MV-4-11 (cell line): ENCODE measurements around the gene SLC6A8.
"Not testable (repeated sequence)": the region's sequence is repeated elsewhere in the genome, so short reads cannot be mapped to it uniquely, and the experiment has no call there.

Source experiments
- DNase-seq: peaks from one replicate; lab custom pipeline; 2025; lab: John Stamatoyannopoulos, UW

Gene SLC6A8

DNA sequence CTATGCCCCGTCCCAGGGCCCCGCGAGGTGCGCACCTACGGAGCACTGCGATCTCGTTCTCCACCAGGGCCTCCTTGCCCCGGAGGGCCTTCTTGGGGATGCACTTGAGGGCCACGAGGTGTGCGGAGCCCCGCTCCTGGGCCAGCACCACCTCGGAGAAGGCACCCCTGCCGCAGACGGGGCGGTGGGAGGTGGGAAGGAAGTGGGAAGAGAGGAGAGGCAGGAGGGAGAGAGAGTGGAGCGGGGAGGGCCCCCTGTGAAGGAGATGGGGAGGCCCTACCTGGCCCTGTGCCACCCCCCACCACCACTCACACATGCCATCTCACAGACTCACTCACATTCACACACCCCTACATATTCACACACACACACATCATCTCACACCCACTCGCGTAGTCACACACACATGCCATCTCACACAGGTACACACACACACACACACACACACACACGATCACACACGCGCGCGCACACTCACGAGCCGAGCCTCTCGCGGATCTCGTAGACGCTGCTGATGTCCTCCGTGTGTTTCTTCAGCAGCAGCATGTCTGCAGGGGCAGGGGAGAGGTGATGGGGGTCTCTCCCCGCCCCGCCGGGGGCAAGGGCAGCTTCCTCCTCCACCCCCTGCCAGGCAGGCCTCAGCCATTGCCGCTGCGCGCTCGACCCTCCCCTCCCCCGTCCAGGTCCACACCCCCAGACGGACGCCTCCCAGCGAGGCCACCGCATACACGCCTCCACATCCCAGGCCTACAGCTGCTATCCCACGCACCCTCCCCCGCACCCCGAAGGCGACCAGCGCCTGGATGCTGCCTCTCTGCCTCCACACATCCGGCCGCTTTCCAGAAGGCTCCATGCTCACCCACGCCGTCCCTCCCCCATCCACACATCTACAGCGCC, 14.9 kb upstream of the SLC6A8 start:
- DNase-seq, result no peak

DNA sequence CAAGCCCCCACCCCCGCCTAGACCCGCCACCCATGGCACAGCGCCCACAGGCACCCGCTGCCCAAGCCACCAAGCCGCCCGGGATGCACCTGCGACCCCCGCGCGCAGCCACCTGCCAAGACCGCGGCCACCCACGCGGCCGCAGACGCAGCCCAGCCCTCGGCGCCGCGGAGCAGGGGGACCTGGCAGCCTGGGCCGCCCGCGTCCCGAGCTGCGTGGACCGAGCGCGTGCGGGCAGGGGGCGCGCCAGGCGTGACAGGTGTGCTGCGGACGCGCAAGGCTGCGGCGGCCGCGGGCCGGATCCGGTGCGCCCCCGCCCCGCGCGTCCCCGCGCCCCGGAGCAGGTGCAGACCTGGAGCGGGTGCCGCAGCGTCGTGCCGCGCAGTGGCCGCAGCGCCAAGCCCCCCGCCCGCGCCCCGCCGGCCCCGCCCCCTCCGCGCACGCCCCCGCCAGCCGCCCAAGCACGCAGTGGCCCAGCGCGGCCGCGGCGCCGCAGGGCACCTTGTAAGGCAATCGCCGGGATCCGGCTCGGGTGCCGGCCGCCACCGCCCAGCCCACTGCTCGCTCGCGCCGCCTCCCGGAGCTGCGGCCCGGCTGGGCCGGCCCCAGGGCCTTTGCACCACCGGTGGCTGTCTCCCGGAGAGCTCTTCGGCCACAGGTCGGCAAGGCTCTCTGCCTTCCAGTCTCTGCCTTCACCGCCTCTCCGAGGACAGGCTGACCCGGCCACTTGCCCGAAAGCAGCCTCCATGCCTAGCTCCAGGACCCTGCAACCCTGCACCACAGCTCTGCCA, 14.1 kb upstream of the SLC6A8 start, which contains the start of gene PNCK:
Gene PNCK (minus strand): TSS at position 386 of the 791 bp plus-strand sequence. CDS start 737 bp downstream, outside the sequence.
- DNase-seq, result no peak

DNA sequence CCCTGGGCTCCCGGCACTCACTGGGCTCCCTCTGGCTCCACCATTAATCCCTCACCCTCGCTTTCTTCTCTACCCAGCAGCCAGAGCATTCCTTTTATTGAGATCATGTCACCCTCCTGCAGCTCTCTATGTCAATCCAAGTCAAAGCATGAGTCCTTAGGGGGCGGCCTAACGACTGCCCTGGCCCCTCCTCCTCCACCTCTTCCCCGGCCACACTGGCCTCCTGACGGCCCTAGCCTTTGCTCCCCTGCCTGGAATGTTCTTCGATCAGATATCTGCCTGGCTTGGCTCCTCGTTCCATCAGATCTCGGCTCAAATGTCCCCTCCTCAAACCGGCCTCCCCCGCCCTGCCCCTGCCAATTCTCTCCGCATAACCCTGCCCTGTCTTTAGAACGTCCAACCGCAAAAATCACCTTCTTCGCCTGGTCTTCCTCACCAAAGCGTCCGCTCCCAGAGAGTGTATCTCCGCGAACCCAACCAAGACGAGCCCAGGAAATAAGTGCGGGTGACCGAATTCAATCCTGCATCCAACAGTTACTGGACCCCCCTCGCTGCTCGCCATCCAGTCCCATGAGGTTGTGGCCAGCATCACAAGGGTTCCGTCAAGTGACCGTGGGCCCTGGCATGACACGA, 13.4 kb upstream of the SLC6A8 start:
- no peak for DNase-seq

DNA sequence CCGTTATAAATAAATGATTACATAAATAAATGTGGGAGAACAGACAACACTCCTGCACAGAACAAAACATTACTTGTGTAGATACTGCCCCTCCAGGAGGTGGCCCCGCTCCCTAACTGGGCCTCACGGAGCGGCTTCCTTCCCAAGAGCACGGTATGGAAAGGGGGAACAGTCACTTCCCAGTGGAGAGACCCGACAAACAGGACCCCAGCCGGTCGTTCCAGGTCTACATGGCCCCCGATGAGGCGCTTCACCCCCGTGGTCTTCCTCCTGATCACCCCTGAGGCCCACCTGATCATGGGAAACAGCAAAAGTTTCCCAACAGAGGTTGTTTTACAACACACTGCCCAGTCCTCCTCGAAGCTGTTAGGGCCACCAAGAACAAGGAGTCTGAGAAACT, 6.6 kb upstream of the SLC6A8 start:
- no peak for DNase-seq

DNA sequence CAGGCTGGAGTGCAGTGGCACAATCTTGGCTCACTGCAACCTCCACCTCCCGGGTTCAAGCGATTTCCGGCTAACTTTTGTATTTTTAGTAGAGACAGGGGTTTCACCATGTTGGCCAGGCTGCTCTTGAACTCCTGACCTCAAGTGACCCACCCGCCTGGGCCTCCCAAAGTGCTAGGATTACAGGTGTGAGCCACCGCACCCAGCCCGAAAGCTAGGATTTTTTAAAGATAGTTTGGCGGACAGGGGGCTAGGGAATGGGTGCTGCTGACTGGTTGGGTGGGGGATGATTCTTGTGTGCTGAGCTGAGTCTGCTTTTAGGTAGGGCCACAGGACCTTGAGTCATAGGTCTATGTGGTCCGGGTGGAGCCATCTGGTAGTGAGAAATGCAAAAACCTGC, 4.2 kb upstream of the SLC6A8 start:
- not testable (repeated sequence) for DNase-seq

DNA sequence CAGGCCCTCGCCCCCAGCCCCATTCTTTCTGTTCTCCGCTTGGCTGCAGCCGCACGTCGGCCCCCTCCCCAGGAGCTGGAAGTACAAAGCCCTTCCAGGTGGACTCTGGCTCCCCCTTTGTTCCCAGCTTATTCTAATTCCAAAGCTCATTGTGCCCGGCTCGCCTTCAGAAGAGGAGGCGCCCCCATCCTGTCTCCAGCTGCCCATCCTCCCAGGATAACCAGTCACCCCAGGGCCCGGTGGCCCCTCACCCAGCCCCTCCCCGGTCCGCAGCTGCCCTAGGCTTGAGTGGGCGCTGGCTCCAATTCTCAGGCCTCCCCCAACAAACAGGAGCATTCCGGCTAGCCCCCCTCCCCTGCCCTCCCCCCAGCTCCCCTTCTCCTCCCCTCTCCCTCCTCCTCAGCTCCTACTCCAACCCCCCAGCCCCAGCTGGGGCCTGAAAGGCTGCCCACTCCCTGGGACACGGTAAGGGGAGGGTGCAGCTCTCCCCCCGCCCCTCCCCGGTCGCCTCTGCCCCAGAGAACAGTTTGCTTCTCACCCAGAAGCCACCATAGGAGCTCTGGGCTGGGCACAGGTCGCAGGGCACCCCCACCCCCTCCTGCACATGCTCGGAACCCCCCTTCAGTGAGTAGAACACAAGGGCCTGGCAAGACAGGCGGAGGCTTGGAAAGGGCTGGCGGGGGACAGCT, 3.1 kb upstream of the SLC6A8 start:
- no peak for DNase-seq

DNA sequence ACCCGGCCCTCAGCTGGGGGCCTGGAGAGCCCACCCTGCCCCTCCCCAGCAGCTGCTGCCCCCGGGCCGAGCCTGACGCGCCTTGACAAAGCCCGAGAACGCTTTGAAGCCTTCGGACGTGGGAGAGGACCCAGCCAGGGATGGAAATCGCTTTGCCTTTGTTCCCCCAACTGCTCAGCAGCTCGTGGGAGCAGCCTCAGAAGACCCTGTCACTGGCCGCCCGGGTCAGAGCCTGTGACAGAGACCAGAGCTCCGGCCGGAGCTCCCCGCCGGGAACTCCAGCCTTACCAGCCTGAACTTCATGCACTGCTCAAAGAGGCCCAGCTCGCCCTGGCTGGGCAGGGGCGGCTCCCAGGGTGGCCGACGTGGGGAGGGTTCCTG, 2.6 kb upstream of the SLC6A8 start:
- no peak for DNase-seq

DNA sequence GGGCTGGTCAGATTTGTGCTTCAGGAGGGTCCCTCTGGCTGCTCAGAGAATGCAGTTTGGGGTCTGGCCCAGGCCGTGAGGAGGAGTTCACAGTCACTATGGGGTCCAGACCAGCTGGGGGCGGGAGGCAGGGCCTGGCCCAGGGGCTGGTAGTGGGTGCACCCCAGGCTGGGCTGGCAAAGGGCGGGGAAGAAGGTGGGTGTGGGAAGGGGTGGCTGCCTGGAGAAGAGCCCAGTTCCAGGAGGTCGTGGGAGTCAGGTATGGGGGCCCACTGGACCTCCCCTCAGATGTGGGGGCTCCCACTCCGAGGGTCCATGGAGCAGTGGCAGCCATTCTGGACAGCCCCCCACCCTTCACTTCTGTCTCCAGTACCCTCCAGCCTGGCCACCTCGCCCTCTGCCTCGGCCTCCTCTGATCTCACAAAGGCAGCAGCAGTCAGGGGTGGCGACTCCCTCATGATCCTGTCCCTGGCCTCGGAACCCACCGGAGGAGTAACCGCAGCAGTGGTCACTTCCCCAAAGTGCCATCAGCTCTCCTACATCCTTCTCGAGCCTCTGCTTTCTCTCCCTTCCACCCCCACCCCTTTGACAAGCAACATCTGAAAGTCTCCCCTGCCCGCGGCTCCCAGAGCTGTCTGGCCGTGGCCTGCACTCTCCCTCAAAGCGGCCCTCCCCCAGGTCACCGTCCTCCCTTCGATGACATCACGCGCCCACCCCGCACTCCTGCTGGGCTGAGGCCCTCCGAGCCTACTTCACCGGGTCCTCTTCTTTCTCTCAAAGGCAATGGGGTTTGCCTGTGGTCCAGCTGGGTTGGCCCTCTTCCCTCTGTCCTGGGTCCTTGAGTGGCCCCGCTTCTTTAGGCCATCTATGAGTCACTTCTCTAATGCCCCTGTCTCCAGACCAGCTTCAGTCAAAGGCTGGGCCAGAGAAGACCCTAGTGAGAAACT, 1.7 kb upstream of the SLC6A8 start:
- DNase-seq, result peak; percentile 68

DNA sequence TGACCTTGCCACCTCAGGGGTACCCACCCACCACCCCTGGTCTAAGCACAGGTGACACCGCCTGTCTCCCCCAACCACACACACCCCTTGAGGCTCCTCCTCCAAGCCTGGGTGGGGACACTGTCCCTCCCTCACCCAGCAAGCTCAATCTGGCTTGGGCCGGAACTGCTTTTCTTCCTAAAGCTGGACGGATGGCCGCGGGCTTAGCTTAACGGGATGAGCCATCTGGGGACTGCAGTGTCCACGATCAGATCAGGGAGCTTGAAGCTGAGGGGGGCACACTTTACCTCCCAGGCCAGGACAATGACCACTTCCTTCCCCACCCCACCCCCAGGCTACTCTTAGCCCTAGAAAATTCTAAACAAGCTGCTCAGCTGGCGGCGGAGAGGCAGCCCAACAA, 1.0 kb upstream of the SLC6A8 start:
- no peak for DNase-seq

DNA sequence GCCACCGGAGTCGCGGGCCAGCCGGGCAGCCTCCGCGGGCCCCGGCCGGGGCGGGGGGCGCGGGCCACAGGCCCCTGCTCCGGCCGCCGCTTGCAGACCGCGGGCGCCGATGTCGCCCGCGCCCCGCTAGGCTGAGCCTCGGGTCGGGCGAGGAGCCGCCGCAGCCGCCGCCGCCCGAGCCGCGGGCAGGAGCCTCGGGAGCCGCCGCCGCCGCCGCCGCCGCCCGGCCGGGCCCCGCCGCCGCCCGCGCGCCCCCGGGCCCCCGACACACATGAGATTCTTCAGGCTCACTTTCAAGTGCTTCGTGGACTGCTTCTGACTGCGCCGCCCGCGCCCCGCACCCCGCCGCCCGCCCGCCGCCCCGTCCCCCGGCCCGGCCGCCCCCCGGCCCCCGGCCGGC, 345 bp downstream of the SLC6A8 start:
- no peak for DNase-seq

DNA sequence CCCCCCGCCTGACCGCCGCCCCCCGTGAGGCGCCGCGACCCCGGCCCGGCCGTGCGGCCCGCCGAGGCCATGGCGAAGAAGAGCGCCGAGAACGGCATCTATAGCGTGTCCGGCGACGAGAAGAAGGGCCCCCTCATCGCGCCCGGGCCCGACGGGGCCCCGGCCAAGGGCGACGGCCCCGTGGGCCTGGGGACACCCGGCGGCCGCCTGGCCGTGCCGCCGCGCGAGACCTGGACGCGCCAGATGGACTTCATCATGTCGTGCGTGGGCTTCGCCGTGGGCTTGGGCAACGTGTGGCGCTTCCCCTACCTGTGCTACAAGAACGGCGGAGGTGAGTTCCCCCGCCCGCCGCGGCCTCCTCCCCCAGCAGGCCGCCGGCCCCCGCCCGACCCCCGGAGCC, 780 bp downstream of the SLC6A8 start:
- no peak for DNase-seq

DNA sequence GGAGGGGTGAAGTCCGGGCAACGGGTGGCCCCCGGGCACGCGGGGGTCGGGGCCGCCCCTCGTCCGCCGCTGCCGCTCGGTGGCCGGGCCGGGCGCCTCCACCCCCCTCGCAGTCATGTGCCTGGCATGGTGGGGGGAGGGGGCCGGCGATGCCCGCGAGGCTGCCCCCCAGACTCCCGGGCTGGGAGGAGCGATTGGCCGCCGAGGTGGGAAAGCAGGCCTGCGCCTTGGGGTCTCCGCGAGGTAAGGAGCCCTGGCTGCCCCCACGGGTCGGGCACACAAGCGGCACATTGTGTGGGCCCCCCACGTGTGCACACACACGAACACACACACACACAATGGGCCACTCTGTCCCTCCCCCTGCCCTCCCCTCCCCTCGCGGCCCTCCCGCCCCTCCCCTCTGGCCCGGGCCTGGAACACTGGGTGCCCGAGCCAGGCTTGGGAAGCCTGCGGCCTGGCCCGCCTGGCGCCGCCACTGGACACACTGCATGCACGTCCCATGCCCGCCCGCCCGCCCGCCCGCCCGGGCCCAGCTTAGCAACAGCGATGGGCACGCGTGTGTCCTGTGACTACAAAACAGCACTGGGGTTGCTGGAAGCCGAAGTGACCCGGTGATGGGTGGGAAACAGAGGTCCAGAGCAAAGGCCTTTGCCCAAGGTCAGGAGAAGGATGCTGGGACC, 1.3 kb downstream of the SLC6A8 start:
- DNase-seq, result no peak

DNA sequence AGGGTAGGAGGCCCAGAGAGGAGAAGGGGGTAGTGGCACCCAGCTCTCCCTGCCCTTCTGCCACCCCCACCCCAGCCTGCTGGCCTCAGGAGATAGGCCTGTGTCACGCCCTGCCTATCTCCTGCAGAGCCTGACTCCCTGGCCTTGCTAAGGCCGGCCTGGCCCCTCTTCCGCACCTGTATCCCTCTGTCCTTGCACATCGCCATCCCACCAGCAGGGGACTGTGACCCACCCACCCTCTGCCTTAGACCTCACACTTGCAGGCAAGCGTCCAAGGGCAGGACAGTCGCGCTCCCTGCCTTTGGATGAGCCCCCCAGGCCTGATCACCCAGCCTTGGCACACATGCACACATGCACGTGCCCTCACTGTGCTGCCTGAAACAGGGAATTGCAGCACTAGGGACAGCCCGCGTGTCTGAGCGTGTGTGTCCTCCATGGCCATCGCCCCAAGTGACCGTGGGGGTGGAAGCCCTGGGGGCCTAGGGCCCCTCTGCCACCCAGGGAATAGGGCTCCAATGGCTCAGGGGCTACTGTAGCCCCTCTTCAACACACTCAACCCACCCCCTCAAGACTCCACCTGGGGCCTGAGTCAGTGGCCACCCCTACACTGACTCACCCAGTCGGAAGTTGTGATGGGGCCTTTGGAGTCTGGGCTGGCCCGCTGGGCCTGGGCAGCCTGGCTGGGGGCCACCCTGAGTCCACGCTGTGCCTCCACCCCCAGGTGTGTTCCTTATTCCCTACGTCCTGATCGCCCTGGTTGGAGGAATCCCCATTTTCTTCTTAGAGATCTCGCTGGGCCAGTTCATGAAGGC, 2.1 kb downstream of the SLC6A8 start:
- no peak for DNase-seq

DNA sequence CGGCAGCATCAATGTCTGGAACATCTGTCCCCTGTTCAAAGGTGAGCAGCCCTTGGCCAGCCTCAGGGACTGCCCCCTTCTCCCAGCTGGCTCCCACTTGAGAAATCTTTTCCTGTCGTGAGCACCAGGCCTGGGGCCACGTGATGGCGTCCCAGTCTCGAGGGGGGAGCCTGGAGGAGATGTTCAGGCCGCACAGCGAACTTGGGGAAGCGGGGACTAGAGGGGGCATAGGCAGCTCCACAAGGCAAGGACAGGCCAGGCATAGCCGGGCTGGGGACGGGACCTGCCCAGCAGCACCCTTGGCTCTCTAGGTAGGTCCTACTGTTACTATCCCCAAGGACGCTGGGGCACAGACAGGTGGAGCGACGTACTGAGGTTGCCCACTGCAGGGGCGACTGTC, 2.7 kb downstream of the SLC6A8 start:
- DNase-seq, result no peak

DNA sequence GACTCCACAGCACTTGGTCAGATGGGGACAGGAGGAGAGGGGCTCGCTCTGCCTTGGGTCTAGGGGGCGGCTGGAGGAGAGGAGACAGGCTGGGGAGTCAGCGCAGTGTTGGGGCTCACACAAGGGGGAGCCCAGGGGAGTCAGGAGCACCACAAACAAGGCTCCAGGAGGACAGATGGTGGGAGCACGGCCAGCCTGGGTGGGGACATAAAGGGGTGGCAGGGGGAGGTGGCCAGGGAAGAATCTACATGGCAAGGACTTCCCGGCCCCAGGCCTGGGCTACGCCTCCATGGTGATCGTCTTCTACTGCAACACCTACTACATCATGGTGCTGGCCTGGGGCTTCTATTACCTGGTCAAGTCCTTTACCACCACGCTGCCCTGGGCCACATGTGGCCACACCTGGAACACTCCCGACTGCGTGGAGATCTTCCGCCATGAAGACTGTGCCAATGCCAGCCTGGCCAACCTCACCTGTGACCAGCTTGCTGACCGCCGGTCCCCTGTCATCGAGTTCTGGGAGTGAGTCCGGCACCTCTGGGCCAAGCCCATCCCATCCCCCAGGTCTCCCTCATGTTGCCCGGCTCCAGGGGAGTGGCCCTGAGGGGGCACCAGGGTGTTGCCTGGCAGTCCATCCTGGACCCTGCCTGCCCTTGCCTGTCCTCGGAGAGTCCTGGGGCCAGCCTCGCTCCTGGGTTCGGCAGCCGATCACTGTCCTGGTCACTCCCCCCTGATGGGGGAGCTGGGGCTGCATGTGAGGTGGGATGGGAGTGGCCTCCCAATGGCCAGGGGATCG, 3.5 kb downstream of the SLC6A8 start:
- DNase-seq, result not testable (repeated sequence)

DNA sequence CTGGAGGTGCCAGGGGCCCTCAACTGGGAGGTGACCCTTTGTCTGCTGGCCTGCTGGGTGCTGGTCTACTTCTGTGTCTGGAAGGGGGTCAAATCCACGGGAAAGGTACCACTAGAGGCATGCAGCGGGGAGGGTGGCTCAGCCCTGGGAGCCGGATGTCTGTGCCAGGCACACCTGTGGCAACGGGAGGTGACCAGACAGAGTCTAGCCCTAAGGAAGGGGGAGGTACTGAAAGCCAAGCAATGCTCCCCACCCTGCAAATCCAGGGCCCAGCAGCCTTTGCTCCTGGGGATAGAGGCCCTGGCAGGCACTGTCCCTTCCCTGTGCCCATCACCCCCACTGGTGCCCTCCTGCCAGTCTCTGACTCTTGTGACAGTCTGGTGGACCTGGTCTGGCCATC, 4.3 kb downstream of the SLC6A8 start:
- DNase-seq, result no peak

DNA sequence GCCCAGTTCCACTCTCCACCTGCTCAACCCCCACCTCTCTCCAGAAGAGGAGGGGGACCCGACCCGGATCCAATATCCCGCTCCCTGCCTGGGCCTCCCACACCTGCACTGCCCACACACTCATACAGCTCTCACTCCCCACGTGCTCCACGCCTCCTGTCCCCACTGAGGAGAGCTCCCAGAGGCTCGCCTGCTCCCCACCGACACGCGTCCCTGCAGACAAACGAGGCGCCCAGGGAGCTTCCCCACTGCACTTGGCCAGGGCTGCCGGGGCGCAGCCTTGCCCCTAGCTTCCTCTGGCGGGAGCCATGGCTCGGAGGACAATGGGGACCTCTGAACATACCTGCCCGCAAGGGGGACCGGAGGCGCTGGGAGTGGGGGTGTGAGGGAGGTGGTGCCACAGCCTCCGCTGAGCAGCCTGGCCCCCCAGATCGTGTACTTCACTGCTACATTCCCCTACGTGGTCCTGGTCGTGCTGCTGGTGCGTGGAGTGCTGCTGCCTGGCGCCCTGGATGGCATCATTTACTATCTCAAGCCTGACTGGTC, 5.0 kb downstream of the SLC6A8 start:
- DNase-seq, result no peak
